Adrenal gland (tissue), 12 donors: ENCODE measurements around the gene DOCK1. TPM values are rescaled to one million over a fixed set of nuclear protein-coding genes. Genes with fewer than 3 reads are reported as not detected.

Experiments
- DNase-seq, 7 donors: peaks; one replicate each; pipeline ENCODE4 v3.0.0-alpha.2; 2019 to 2020
- H3K27ac ChIP-seq, 5 donors: fragments of 200-600 bp; sonication (generic) in 4 of 5; 1 replicate in 3 of 5; 2 replicates in 2 of 5; pipeline versions ENCODE4 v1.5.1 to v1.8.0; 2016 to 2020; ENCODE audit warnings: mild to moderate bottlenecking in 1 of 5
- H3K27me3 ChIP-seq: fragments of 200-600 bp; 2 replicates; pipeline ENCODE4 v1.8.0; 2021
- H3K36me3 ChIP-seq, 2 donors: fragments of 200-600 bp; replicated peaks in 1 of 2; 1 replicate in 1 of 2; 2 replicates in 1 of 2; pipeline versions ENCODE4 v1.5.1 to v1.8.0; 2018 to 2022
- H3K4me1 ChIP-seq, 2 donors: fragments of 200-600 bp; replicated peaks in 1 of 2; 1 replicate in 1 of 2; 2 replicates in 1 of 2; pipeline versions ENCODE4 v1.5.1 to v1.8.0; 2018 to 2021
- H3K4me3 ChIP-seq, 4 donors: fragments of 200-600 bp; sonication (generic) in 3 of 4; one replicate each; pipeline ENCODE4 v1.5.1; 2016 to 2018
- H3K9me3 ChIP-seq, 3 donors: fragments of 200-600 bp; sonication (generic) in 1 of 3; replicated peaks in 1 of 3; 1 replicate in 2 of 3; 2 replicates in 1 of 3; pipeline versions ENCODE4 v1.5.1 to v1.8.0; 2016 to 2021
- CTCF ChIP-seq, 6 experiments: fragments of 450-650 bp in 4 of 6; fragments of 200-600 bp in 2 of 6; sonication (generic) in 1 of 6; IDR thresholded peaks; 1 replicate in 5 of 6; 2 replicates in 1 of 6; pipeline versions ENCODE4 v1.5.1 to v1.8.0; 2016 to 2021; ENCODE audit warnings: antibody characterized with exemption in 6 of 6, mild to moderate bottlenecking in 2 of 6, moderate library complexity in 1 of 6
- POLR2A ChIP-seq, 2 donors: fragments of 450-650 bp; IDR thresholded peaks; one replicate each; pipeline ENCODE4 v1.6.1; 2017; ENCODE audit warnings: antibody characterized with exemption in 2 of 2, mild to moderate bottlenecking in 2 of 2, moderate library complexity in 1 of 2
- WGBS, 4 donors: extraction: QIAGEN DNeasy Blood & Tissue Kit in 2 of 4; methylation state at CpG; one replicate each; pipeline versions ENCODE4 v1.1.5 to v1.1.7; 2013 to 2017; 5-methylcytosine and 5-hydroxymethylcytosine counted together
- intact Hi-C, 2 donors: fragments of 100-400 bp; cut with DNase I; formaldehyde crosslinking; loops; one replicate each; pipeline versions ENCODE4 v1.14.1 to v1.15.0; 2022 to 2023
- polyA plus RNA-seq, 3 donors: library from polyadenylated mRNA; stranded (reverse); fragments of 200-250 nt in 2 of 3; fragments of 350-450 nt in 1 of 3; fragmentation: Illumina TruSeq in 1 of 3; extraction: RNeasy Lipid Tissue Mini Kit (QIAGEN cat#74804) in 1 of 3; gene quantifications; one replicate each; pipeline ENCODE4 v1.2.3, GENCODE V29; 2013 to 2014
- total RNA-seq, 9 donors: library from RNA; depleted of rRNA in 4 of 9; stranded (reverse); fragments of >200 nt in 4 of 9; fragments of 120-200 nt in 1 of 9; fragmentation: NEBNext Ultra II Directional in 1 of 9; extraction: Animal tissue kit (Norgen Biotek cat#: 25700) in 1 of 9; gene quantifications; one replicate each; pipeline versions ENCODE4 v1.1.0 to v1.2.4, GENCODE V29; 2013 to 2023
- donor health status: healthy with polysubstance abuse.
- donor health status: Bipolar disorder and iron deficiency.
- donor health status: DM: yes; HTN: yes; CAD: no.
- donor health status: DM: no; HTN: no; CAD: no.
- donor health status: DM: no; HTN: no; CAD: no.
- donor health status: DM: yes; HTN: yes; CAD: no.

DOCK1 gene
- total and polyA plus RNA-seq, 12 donors, result 8.1 to 30.4 (median 21.6) TPM

GRCh38 chr10:127193125-127193524 lies 287.9 kb downstream of the DOCK1 start:
- no peak for DNase-seq
- intact Hi-C loops, result no loop called here
- WGBS, 4 donors, result 79 to 82% (median 80%) methylated on average over 7 of the region's 7 CpGs

GRCh38 chr10:127194111-127194510 lies 288.9 kb downstream of the DOCK1 start:
- H3K27ac ChIP-seq, result no peak overlapping the region
- DNase-seq, result no peak
- WGBS, 4 donors, result 77 to 84% (median 81%) methylated on average over 2 of the region's 2 CpGs
- no peaks in the 10 kb centered on the region for H3K36me3 ChIP-seq
- TF ChIP-seq CTCF (IDR thresholded peaks at IDR 0.05) (no peak), POLR2A (IDR thresholded peaks at IDR 0.05) (no peak)
- no peaks in the 10 kb centered on the region for H3K9me3 ChIP-seq
- intact Hi-C loops, result no loop called here
- peaks cover 13% of the 10 kb centered on the region for H3K27me3 ChIP-seq
- peaks cover 8 to 12% of the 10 kb centered on the region in 2 donors for H3K4me1 ChIP-seq
- no peak overlapping the region for H3K4me3 ChIP-seq

More at GRCh38 chr10:127193125-127193524, 287.9 kb downstream of the DOCK1 start:
- Histone ChIP-seq H3K27ac (no peak overlapping the region), H3K4me3 (no peak overlapping the region), H3K27me3 (peaks cover 13% of the 10 kb centered on the region), H3K36me3 (no peaks in the 10 kb centered on the region), H3K9me3 (no peaks in the 10 kb centered on the region), H3K4me1 (peaks cover 8 to 12% of the 10 kb centered on the region in 2 donors)
- TF ChIP-seq CTCF (IDR thresholded peaks at IDR 0.05) (no peak), POLR2A (IDR thresholded peaks at IDR 0.05) (no peak)

GRCh38 chr10:127194599-127194998 lies 289.4 kb downstream of the DOCK1 start:
- WGBS, 4 donors, result 50 to 61% (median 57%) methylated on average over 16 of the region's 16 CpGs
- no peak for TF ChIP-seq CTCF (IDR thresholded peaks at IDR 0.05)
- intact Hi-C loops, result no loop called here

GRCh38 chr10:127195041-127195506 lies 289.8 kb downstream of the DOCK1 start:
- TF ChIP-seq POLR2A (IDR thresholded peaks at IDR 0.05) (no peak), CTCF (IDR thresholded peaks at IDR 0.05) (no peak)
- Histone ChIP-seq H3K9me3 (no peaks in the 10 kb centered on the region), H3K4me3 (peak overlapping the region in 1 of 4 donors; percentile 56), H3K27me3 (peaks cover 13% of the 10 kb centered on the region), H3K4me1 (peaks cover 8 to 12% of the 10 kb centered on the region in 2 donors), H3K36me3 (no peaks in the 10 kb centered on the region), H3K27ac (no peak overlapping the region)
- 5 to 17% (median 8%) methylated on average over 8 to 28 of the region's 28 CpGs for WGBS, 4 donors
- DNase-seq, result no peak
- intact Hi-C loops, result no loop called here

More at GRCh38 chr10:127194599-127194998, 289.4 kb downstream of the DOCK1 start:
- H3K4me1 ChIP-seq, result peaks cover 8 to 12% of the 10 kb centered on the region in 2 donors
- no peak overlapping the region for H3K27ac ChIP-seq
- H3K27me3 ChIP-seq, result peaks cover 13% of the 10 kb centered on the region
- no peaks in the 10 kb centered on the region for H3K36me3 ChIP-seq
- DNase-seq, result no peak
- H3K4me3 ChIP-seq, result no peak overlapping the region
- H3K9me3 ChIP-seq, result no peaks in the 10 kb centered on the region
